ENCODE measurements around the gene TCL1B. TPM values are rescaled to one million over a fixed set of nuclear protein-coding genes. Genes with fewer than 3 reads are reported as not detected.

Gene TCL1B, protein sequence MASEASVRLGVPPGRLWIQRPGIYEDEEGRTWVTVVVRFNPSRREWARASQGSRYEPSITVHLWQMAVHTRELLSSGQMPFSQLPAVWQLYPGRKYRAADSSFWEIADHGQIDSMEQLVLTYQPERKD
- total RNA-seq, result not detected

GRCh38 chr14:95685978-95686922, at the start of gene TCL1B:
TCL1B (plus strand) TSS chr14:95686426; CDS start chr14:95686468, 42 bp downstream.
- Mint-ChIP-seq H3K27ac (no peak within 1 kb of the TSS), H3K36me3 (ENCODE audit: insufficient read depth in 2 of 2) (no peaks in the 10 kb centered on the region)
- no peak for ATAC-seq (replicated peaks in 1 of 2)

GRCh38 chr14:95644981-95645380, 41.2 kb upstream of the TCL1B start:
- H3K9me3 Mint-ChIP-seq, result no peaks in the 10 kb centered on the region
- H3K4me3 Mint-ChIP-seq, result no peak overlapping the region
- H3K27me3 Mint-ChIP-seq (ENCODE audit: low read depth), result peaks cover 7% of the 10 kb centered on the region
- H3K4me1 Mint-ChIP-seq (ENCODE audit: low read depth), result no peaks in the 10 kb centered on the region
- H3K36me3 Mint-ChIP-seq (ENCODE audit: insufficient read depth in 2 of 2), result no peaks in the 10 kb centered on the region
- H3K27ac Mint-ChIP-seq, result no peak overlapping the region
- DNase-seq (no peak), ATAC-seq (replicated peaks in 1 of 2) (no peak)

More at GRCh38 chr14:95685978-95686922, at the start of gene TCL1B:
- Mint-ChIP-seq H3K27me3 (ENCODE audit: low read depth) (peaks cover 6% of the 10 kb centered on the region), H3K9me3 (no peaks in the 10 kb centered on the region), H3K4me3 (no peak within 1 kb of the TSS), H3K4me1 (ENCODE audit: low read depth) (no peaks in the 10 kb centered on the region)
- no peak for DNase-seq

- Mint-ChIP-seq H3K9me3 (no peaks in the 10 kb centered on the region), H3K27ac (no peak overlapping the region), H3K36me3 (ENCODE audit: insufficient read depth in 2 of 2) (no peaks in the 10 kb centered on the region), H3K4me3 (no peak overlapping the region), H3K27me3 (ENCODE audit: low read depth) (peaks cover 8% of the 10 kb centered on the region), H3K4me1 (ENCODE audit: low read depth) (no peaks in the 10 kb centered on the region)
- no peak for ATAC-seq (replicated peaks in 1 of 2)
- no peak for DNase-seq
Measured at GRCh38 chr14:95645389-95645996, 40.7 kb upstream of the TCL1B start.

DNA sequence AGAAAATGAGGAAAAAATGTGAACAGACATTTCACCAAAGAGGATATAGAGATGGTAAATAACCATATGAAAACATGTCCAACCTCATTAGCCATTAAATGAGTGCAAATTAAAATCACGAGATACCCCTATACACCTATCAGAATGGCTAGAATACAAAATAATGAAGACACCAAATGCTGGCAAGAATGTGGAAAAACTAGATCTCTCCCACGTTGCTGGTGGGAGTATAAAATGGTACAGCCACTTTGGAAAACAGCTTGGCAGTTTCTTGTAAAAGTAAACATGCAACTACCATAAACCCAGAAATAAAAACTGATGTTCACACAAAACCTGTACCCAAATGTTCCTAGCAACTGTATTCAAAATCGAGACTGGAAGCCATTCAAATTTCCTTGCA, 38.3 kb upstream of the TCL1B start:
- no peak for DNase-seq
- ATAC-seq (replicated peaks in 1 of 2), result no peak
- H3K36me3 Mint-ChIP-seq (ENCODE audit: insufficient read depth in 2 of 2), result no peaks in the 10 kb centered on the region
- H3K4me1 Mint-ChIP-seq (ENCODE audit: low read depth), result no peaks in the 10 kb centered on the region
- H3K4me3 Mint-ChIP-seq, result no peak overlapping the region
- no peak overlapping the region for H3K27ac Mint-ChIP-seq
- H3K9me3 Mint-ChIP-seq, result no peaks in the 10 kb centered on the region
- peaks cover 8% of the 10 kb centered on the region for H3K27me3 Mint-ChIP-seq (ENCODE audit: low read depth)

- H3K4me3 Mint-ChIP-seq, result no peak overlapping the region
Measured at GRCh38 chr14:95649230-95649629, 37.0 kb upstream of the TCL1B start.

DNA sequence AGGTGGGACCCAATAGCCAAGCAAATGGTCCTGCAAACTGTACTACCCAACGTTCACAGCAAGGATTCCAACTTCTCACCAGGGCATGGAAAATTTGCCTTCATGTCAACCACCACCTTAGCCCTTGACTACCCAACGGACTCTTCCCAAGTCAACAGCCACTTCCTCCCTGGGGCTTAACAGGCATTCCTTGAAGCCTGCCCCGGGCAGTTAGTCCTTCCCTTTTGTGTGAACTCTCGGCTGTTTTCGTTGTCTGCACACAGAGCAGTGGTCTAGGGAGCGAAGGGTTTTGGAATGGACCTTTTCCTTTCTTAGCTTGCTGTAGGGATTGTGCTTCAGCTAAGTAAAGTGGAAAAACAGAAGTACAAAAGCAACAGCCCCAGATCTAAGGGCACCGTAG, 35.2 kb upstream of the TCL1B start:
- no peaks in the 10 kb centered on the region for H3K4me1 Mint-ChIP-seq (ENCODE audit: low read depth)
- H3K27me3 Mint-ChIP-seq (ENCODE audit: low read depth), result peaks cover 8% of the 10 kb centered on the region
- no peak overlapping the region for H3K27ac Mint-ChIP-seq
- no peak for DNase-seq
- H3K9me3 Mint-ChIP-seq, result no peaks in the 10 kb centered on the region
- H3K4me3 Mint-ChIP-seq, result no peak overlapping the region
- no peaks in the 10 kb centered on the region for H3K36me3 Mint-ChIP-seq (ENCODE audit: insufficient read depth in 2 of 2)
- no peak for ATAC-seq (replicated peaks in 1 of 2)

More at GRCh38 chr14:95649230-95649629, 37.0 kb upstream of the TCL1B start:
- no peak overlapping the region for H3K27ac Mint-ChIP-seq
- no peaks in the 10 kb centered on the region for H3K9me3 Mint-ChIP-seq
- no peaks in the 10 kb centered on the region for H3K4me1 Mint-ChIP-seq (ENCODE audit: low read depth)
- H3K27me3 Mint-ChIP-seq (ENCODE audit: low read depth), result peaks cover 8% of the 10 kb centered on the region
- no peak for ATAC-seq (replicated peaks in 1 of 2)
- DNase-seq, result no peak
- no peaks in the 10 kb centered on the region for H3K36me3 Mint-ChIP-seq (ENCODE audit: insufficient read depth in 2 of 2)

DNA sequence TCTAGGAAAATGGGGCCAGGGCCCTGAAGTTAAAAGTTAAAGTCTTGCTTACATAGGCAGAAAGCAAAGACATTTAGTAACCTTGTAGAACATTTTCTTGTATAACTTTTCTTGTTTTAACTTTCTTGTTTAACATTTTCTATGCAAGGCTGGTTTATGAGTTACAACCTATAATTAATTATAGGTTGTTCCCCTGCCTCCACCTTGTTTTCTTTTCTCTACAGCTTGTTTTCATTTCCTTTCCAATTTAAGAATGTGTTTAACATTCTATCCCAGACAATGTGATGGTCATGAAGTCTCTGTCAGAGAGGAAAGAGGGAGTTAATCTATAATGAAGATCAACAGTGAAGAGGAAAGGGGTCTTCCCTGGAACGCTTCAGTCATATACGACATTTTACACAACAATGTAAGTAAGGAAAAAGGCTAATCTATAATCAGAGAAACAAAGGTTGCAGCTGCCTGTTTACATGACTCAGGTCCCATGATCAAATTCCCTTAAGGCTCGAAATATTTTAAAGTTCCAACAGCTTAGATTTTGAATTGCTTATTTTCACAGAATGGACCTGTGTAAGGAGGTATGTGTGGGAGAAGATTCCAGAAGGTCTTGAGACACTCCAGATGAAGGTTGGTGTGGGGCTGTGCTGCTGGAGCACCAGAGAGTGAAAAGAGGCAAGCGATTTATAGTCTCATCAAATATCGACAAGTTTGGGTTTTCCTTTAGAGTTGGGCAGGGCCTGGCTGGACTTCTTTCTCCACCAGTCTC, 34.2 kb upstream of the TCL1B start:
- no peak for ATAC-seq (replicated peaks in 1 of 2)
- Mint-ChIP-seq H3K36me3 (ENCODE audit: insufficient read depth in 2 of 2) (no peaks in the 10 kb centered on the region), H3K27ac (no peak overlapping the region), H3K4me3 (no peak overlapping the region), H3K9me3 (no peaks in the 10 kb centered on the region), H3K27me3 (ENCODE audit: low read depth) (peaks cover 13% of the 10 kb centered on the region), H3K4me1 (ENCODE audit: low read depth) (no peaks in the 10 kb centered on the region)
- no peak for DNase-seq

DNA sequence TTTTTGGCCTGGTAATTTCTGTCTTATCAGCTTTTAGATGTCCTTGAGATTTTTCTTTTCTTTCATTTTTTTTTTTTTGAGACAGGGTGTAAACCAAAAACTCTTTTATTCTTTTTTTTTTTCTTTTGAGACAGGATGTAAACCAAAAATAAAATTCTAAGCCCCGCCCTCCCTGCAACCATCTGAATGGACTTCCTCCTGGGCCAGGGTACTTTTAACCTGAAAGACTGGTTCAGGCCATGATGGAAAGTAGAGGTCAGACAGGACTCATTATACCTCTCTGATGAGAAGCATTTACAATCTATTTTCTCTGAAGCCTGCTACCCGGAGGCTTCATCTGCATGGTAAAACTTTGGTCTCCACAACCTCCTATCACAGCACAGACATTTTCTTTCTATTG, 33.5 kb upstream of the TCL1B start:
- no peaks in the 10 kb centered on the region for H3K36me3 Mint-ChIP-seq (ENCODE audit: insufficient read depth in 2 of 2)
- H3K4me3 Mint-ChIP-seq, result no peak overlapping the region
- peaks cover 20% of the 10 kb centered on the region for H3K27me3 Mint-ChIP-seq (ENCODE audit: low read depth)
- H3K4me1 Mint-ChIP-seq (ENCODE audit: low read depth), result no peaks in the 10 kb centered on the region
- no peak overlapping the region for H3K27ac Mint-ChIP-seq
- DNase-seq (no peak), ATAC-seq (replicated peaks in 1 of 2) (no peak)
- no peaks in the 10 kb centered on the region for H3K9me3 Mint-ChIP-seq

DNA sequence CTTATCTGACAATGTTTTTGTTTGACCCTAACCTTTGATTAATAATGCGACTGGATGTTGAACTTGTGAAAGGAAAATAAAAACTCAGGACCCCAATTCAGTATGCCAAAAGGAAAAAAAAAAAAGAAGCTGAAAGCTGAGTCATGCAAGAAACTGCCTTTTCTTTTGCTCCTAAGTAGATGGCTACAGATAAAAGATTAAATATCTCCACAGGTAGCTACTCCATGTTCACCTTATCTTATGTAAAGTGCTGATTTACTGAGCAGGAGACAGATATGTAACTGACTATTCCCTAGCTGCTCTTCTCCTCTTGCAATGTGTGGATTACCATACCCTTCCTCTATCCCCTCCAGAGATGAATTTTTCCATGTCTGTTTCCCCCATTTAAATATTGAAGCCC, 30.8 kb upstream of the TCL1B start:
- no peaks in the 10 kb centered on the region for H3K9me3 Mint-ChIP-seq
- ATAC-seq (replicated peaks in 1 of 2), result no peak
- no peak overlapping the region for H3K4me3 Mint-ChIP-seq
- H3K4me1 Mint-ChIP-seq (ENCODE audit: low read depth), result no peaks in the 10 kb centered on the region
- peaks cover 22% of the 10 kb centered on the region for H3K27me3 Mint-ChIP-seq (ENCODE audit: low read depth)
- no peak overlapping the region for H3K27ac Mint-ChIP-seq
- no peaks in the 10 kb centered on the region for H3K36me3 Mint-ChIP-seq (ENCODE audit: insufficient read depth in 2 of 2)
- no peak for DNase-seq

DNA sequence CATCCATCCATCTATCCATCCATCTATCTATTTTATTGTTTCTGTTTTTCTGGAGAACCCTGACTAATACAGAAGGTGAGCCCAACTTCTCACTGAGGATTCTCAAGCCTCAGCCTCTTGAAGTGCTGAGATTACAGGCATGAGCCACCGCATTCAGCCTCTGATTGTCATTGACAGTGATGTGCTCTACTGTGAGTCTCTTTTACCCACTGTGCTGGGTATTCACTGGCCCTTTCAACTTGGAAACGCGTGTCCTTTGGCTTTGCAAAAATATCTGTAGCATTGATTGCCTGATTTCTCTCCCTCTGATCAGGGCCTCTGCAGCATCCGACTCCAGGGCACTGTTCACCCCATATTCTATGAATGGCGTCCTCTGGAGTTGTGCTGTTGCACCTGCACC, 29.6 kb upstream of the TCL1B start:
- Mint-ChIP-seq H3K36me3 (ENCODE audit: insufficient read depth in 2 of 2) (no peaks in the 10 kb centered on the region), H3K9me3 (no peaks in the 10 kb centered on the region), H3K4me1 (ENCODE audit: low read depth) (no peaks in the 10 kb centered on the region), H3K27ac (no peak overlapping the region), H3K27me3 (ENCODE audit: low read depth) (peaks cover 28% of the 10 kb centered on the region), H3K4me3 (no peak overlapping the region)
- DNase-seq (no peak), ATAC-seq (replicated peaks in 1 of 2) (no peak)

DNA sequence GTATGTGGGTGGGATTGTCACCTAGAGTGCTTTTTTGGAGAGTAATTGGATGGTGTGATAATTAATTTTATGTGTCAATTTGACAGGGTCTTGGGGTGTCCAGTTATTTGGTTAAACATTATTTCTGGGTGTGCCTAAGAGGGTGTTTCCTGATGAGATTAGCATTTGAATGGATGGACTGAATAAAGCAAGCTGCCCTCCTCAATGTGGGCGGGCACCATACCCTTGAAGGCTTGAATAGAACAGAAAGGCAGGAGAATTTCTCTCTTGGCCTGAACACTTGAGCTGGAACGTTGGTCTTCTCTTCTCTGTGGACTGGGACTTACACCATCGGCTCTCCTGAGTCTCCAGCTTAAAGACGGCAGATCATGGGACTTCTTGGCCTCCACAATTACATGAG, 28.8 kb upstream of the TCL1B start:
- H3K36me3 Mint-ChIP-seq (ENCODE audit: insufficient read depth in 2 of 2), result no peaks in the 10 kb centered on the region
- H3K27me3 Mint-ChIP-seq (ENCODE audit: low read depth), result peaks cover 32% of the 10 kb centered on the region
- H3K27ac Mint-ChIP-seq, result no peak overlapping the region
- ATAC-seq (replicated peaks in 1 of 2) (no peak), DNase-seq (no peak)
- H3K4me3 Mint-ChIP-seq, result no peak overlapping the region
- H3K9me3 Mint-ChIP-seq, result no peaks in the 10 kb centered on the region
- peaks cover 4% of the 10 kb centered on the region for H3K4me1 Mint-ChIP-seq (ENCODE audit: low read depth)

DNA sequence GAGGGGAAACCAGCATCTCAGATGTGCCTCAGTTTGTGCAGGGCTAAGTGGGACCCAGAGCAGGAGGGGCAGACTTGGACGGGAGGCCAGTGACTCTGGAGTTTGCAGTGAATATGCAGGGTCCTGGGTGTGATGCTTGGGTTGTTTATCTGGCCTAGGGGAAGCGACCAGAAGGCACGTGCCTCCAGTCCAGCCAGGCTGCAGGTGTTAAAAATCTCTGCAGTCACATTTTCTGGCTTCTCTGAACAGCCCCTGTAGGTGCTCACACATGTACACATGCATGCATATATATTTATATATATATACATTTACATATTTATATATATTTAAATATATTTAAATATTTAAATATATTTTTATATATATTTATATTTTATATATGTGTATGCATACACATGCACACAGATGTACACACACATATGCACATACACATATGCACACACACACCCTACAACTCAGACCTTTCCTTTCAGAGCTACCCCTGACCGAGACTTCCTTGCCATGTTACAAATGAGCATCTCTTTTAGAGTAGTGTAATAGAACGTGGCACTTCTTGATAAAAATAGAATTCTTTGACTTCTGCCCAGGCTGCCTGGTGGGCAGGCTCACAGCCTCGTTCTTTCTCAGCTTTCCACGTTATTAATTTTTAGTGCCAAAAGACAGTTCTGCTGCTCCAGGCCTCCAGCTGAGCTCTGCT, 26.8 kb upstream of the TCL1B start:
- H3K36me3 Mint-ChIP-seq (ENCODE audit: insufficient read depth in 2 of 2), result no peaks in the 10 kb centered on the region
- no peak overlapping the region for H3K27ac Mint-ChIP-seq
- H3K4me3 Mint-ChIP-seq, result no peak overlapping the region
- H3K27me3 Mint-ChIP-seq (ENCODE audit: low read depth), result peaks cover 33% of the 10 kb centered on the region
- no peaks in the 10 kb centered on the region for H3K9me3 Mint-ChIP-seq
- no peak for DNase-seq
- no peak for ATAC-seq (replicated peaks in 1 of 2)
- peaks cover 10% of the 10 kb centered on the region for H3K4me1 Mint-ChIP-seq (ENCODE audit: low read depth)

Measured in activated T-cell treated with anti-CD3 and anti-CD28 coated beads, Interleukin-2, amount 50 U/mL, for 72 hours (primary cell).